Stimulated activated CD4-positive, alpha-beta T cell treated with anti-CD3 and anti-CD28 coated beads, Interleukin-1b, Interleukin-23, amount 100 ng/mL, for 4 hours (primary cell): ENCODE data around the gene IFNGR1.
A peak's percentile ranks its signal among the peaks of the same experiment; 100 is the strongest.
"Not testable (repeated sequence)": the region's sequence is repeated elsewhere in the genome, so short reads cannot be mapped to it uniquely, and the experiment has no call there.

Source experiments
- DNase-seq, 2 donors: peaks; one replicate each; pipeline ENCODE4 v3.0.0-alpha.2; 2020; ENCODE audit warnings: low read depth in 2 of 2

IFNGR1 gene

GRCh38 chr6:137236581-137237355, 17.6 kb upstream of the IFNGR1 start:
- DNase-seq = no peak

GRCh38 chr6:137235686-137236085, 16.5 kb upstream of the IFNGR1 start:
- DNase-seq = no peak

GRCh38 chr6:137233911-137234863, 15.0 kb upstream of the IFNGR1 start:
- peak; percentile 7 to 13 for DNase-seq

- DNase-seq = no peak
These were observed 12.7 kb upstream of the IFNGR1 start for GRCh38 chr6:137231895-137232294.

GRCh38 chr6:137230956-137231555, 11.9 kb upstream of the IFNGR1 start:
- DNase-seq = no peak

GRCh38 chr6:137230547-137230946, 11.4 kb upstream of the IFNGR1 start:
- DNase-seq = no peak

GRCh38 chr6:137229075-137229759, 10.0 kb upstream of the IFNGR1 start:
- no peak for DNase-seq

GRCh38 chr6:137227871-137228302, 8.7 kb upstream of the IFNGR1 start:
- DNase-seq = no peak

- DNase-seq = no peak
These were observed 7.5 kb upstream of the IFNGR1 start for GRCh38 chr6:137226697-137227096.

- DNase-seq = no peak
These were observed 5.6 kb upstream of the IFNGR1 start for GRCh38 chr6:137224799-137225198.

- no peak for DNase-seq
These were observed 4.4 kb upstream of the IFNGR1 start for GRCh38 chr6:137223370-137224131.

- DNase-seq = no peak
These were observed 3.2 kb upstream of the IFNGR1 start for GRCh38 chr6:137222381-137222780.

GRCh38 chr6:137219664-137220252, 573 bp upstream of the IFNGR1 start:
- no peak for DNase-seq

GRCh38 chr6:137218473-137218916, 690 bp downstream of the IFNGR1 start:
- peak in 1 of 2 donors; percentile 19 for DNase-seq

GRCh38 chr6:137217801-137218472, 1.2 kb downstream of the IFNGR1 start:
- no peak for DNase-seq

- DNase-seq = no peak
These were observed 2.2 kb downstream of the IFNGR1 start for GRCh38 chr6:137216875-137217553.

- no peak for DNase-seq
These were observed 3.1 kb downstream of the IFNGR1 start for GRCh38 chr6:137216106-137216505.

- DNase-seq = not testable (repeated sequence)
These were observed 3.6 kb downstream of the IFNGR1 start for GRCh38 chr6:137215630-137216029.

GRCh38 chr6:137214931-137215330, 4.3 kb downstream of the IFNGR1 start:
- no peak for DNase-seq
